Measurements from ENCODE around the gene CNOT9. TPM values are rescaled to one million over a fixed set of nuclear protein-coding genes. Genes with fewer than 3 reads are reported as not detected.

CNOT9 gene
- total RNA-seq, 4 donors from 2014 or later: 14.6 to 36.7 (median 31.3) TPM

- 83 to 95% methylated on average over 1 of the region's 1 CpG for WGBS, 2 donors (ENCODE audit: low coverage in 1 of 2)
- in situ Hi-C loops (cut with MboI; ENCODE audit: low pct_ligation_motif_present in 1 of 4, low pct_unique_long_range_greater_than_20kb in 1 of 4, low sequenced_read_pairs in 3 of 4): no loop called here
- TF ChIP-seq CTCF (IDR thresholded peaks at IDR 0.05): no peak
- no peak for TF ChIP-seq POLR2A (IDR thresholded peaks at IDR 0.05)
- TF ChIP-seq POLR2AphosphoS5 (IDR thresholded peaks at IDR 0.05): no peak
- no peak overlapping the region for H3K27ac ChIP-seq
- intact Hi-C loops (cut with DNase I; ENCODE audit: low total_unique reads): no loop called here
- no peaks in the 10 kb centered on the region for H3K4me1 ChIP-seq
- H3K27me3 ChIP-seq: no peaks in the 10 kb centered on the region
- H3K9me3 ChIP-seq: no peaks in the 10 kb centered on the region
- no peak for DNase-seq
- no peak overlapping the region for H3K4me3 ChIP-seq
- peaks cover 0 to 55% (median 27%) of the 10 kb centered on the region in 4 donors for H3K36me3 ChIP-seq
Measured at GRCh38 chr2:218645126-218645525, 76.5 kb downstream of the CNOT9 start.

Small RNAs within 50 kb of the gene (small RNA-seq; reads per million reads assigned to genes)
- 0 reads per million in 4 donors for gene RNU6-136P

Other genes with a start within 250 kb of the CNOT9 start
- not detected for gene CATIP, start 212.0 kb upstream of the CNOT9 start, total RNA-seq
- gene SLC11A1, start 186.6 kb upstream of the CNOT9 start, total RNA-seq: 1 to 10 TPM; 2.6 to 8.4 (median 6.3) TPM
- gene CTDSP1, start 169.0 kb upstream of the CNOT9 start, total RNA-seq: 100 to 1,000 TPM; 132 to 197 (median 173) TPM
- 100 to 1,000 TPM; 177 to 541 (median 285) TPM for gene VIL1, start 149.7 kb upstream of the CNOT9 start, total RNA-seq
- gene USP37, start 488 bp upstream of the CNOT9 start, total RNA-seq: 10 to 100 TPM in 1 of 4 donors, 1 to 10 TPM in 3; 1.4 to 15.7 (median 8.1) TPM
- gene PLCD4, start 39.1 kb downstream of the CNOT9 start, total RNA-seq: 1 to 10 TPM in 3 of 4 donors, under 1 TPM in 1; 0.20 to 8.2 (median 4.7) TPM
- gene ZNF142, start 90.8 kb downstream of the CNOT9 start, total RNA-seq: 10 to 100 TPM; 18.5 to 58.0 (median 24.5) TPM
- gene BCS1L, start 90.8 kb downstream of the CNOT9 start, total RNA-seq: 10 to 100 TPM; 40.3 to 51.3 (median 42.8) TPM
- gene RNF25, start 103.2 kb downstream of the CNOT9 start, total RNA-seq: 10 to 100 TPM in 3 of 4 donors, 1 to 10 TPM in 1; 1.6 to 52.7 (median 12.7) TPM
- 10 to 100 TPM; 34.5 to 73.6 (median 44.8) TPM for gene STK36, start 103.2 kb downstream of the CNOT9 start, total RNA-seq
- 10 to 100 TPM in 3 of 4 donors, 1 to 10 TPM in 1; 6.0 to 26.0 (median 15.9) TPM for gene TTLL4, start 142.0 kb downstream of the CNOT9 start, total RNA-seq
- gene CYP27A1, start 213.3 kb downstream of the CNOT9 start, total RNA-seq: 100 to 1,000 TPM in 1 of 4 donors, 10 to 100 TPM in 3; 48.3 to 159 (median 75.5) TPM

All from transverse colon (tissue), 4 donors.